ENCODE data around the gene MRTFA.

DNA sequence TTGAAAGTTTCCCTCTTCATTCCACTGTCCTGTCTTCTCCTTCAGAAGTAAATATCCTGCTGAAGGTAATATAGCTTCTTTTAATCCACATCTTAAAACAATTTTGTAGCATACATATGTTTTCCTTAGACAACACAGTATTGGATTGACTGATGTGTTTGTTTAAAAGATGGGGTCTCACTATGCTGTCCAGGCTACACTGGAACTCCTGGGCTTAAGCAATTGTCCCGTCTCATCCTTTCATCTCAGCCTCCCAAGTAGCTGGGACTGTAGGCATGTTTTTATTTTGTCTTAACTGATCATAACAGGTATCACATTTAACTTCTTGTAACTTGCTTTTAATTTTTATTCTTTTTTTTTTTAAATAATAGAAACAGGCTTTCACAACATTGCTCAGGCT, 55.9 kb downstream of the MRTFA start:
- no peak for TF ChIP-seq POLR2AphosphoS5 (IDR thresholded peaks at IDR 0.05; ENCODE audit: low read depth, low read length)
- TF ChIP-seq, protein P1, sequence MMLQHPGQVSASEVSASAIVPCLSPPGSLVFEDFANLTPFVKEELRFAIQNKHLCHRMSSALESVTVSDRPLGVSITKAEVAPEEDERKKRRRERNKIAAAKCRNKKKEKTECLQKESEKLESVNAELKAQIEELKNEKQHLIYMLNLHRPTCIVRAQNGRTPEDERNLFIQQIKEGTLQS (IDR thresholded peaks at IDR 0.05): no peak
- TF ChIP-seq, protein P2, sequence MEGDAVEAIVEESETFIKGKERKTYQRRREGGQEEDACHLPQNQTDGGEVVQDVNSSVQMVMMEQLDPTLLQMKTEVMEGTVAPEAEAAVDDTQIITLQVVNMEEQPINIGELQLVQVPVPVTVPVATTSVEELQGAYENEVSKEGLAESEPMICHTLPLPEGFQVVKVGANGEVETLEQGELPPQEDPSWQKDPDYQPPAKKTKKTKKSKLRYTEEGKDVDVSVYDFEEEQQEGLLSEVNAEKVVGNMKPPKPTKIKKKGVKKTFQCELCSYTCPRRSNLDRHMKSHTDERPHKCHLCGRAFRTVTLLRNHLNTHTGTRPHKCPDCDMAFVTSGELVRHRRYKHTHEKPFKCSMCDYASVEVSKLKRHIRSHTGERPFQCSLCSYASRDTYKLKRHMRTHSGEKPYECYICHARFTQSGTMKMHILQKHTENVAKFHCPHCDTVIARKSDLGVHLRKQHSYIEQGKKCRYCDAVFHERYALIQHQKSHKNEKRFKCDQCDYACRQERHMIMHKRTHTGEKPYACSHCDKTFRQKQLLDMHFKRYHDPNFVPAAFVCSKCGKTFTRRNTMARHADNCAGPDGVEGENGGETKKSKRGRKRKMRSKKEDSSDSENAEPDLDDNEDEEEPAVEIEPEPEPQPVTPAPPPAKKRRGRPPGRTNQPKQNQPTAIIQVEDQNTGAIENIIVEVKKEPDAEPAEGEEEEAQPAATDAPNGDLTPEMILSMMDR (IDR thresholded peaks at IDR 0.05 in 2 of 3, conservative IDR thresholded peaks at IDR 0.05 in 1 of 3; ENCODE audit: borderline replicate concordance in 1 of 3, insufficient read depth in 1 of 3, low read depth in 2 of 3, low read length in 2 of 3): no peak
- TF ChIP-seq, protein P3, sequence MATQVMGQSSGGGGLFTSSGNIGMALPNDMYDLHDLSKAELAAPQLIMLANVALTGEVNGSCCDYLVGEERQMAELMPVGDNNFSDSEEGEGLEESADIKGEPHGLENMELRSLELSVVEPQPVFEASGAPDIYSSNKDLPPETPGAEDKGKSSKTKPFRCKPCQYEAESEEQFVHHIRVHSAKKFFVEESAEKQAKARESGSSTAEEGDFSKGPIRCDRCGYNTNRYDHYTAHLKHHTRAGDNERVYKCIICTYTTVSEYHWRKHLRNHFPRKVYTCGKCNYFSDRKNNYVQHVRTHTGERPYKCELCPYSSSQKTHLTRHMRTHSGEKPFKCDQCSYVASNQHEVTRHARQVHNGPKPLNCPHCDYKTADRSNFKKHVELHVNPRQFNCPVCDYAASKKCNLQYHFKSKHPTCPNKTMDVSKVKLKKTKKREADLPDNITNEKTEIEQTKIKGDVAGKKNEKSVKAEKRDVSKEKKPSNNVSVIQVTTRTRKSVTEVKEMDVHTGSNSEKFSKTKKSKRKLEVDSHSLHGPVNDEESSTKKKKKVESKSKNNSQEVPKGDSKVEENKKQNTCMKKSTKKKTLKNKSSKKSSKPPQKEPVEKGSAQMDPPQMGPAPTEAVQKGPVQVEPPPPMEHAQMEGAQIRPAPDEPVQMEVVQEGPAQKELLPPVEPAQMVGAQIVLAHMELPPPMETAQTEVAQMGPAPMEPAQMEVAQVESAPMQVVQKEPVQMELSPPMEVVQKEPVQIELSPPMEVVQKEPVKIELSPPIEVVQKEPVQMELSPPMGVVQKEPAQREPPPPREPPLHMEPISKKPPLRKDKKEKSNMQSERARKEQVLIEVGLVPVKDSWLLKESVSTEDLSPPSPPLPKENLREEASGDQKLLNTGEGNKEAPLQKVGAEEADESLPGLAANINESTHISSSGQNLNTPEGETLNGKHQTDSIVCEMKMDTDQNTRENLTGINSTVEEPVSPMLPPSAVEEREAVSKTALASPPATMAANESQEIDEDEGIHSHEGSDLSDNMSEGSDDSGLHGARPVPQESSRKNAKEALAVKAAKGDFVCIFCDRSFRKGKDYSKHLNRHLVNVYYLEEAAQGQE (IDR thresholded peaks at IDR 0.05; ENCODE audit: low read depth): no peak
- TF ChIP-seq, protein P4, sequence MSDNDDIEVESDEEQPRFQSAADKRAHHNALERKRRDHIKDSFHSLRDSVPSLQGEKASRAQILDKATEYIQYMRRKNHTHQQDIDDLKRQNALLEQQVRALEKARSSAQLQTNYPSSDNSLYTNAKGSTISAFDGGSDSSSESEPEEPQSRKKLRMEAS (IDR thresholded peaks at IDR 0.05): no peak
